Chondrocyte (in vitro differentiated cells): ENCODE data around the gene C19orf47. TPM values are rescaled to one million over a fixed set of nuclear protein-coding genes. Genes with fewer than 3 reads are reported as not detected.

Source experiments
- DNase-seq: peaks from one replicate; pipeline ENCODE4 v3.0.0; 2021; ENCODE audit warnings: mixed read lengths, low spot score
- H3K27ac Mint-ChIP-seq: one replicate; pipeline ENCODE4 v1.8.0; 2021; ENCODE audit warnings: mild to moderate bottlenecking, moderate library complexity, mixed read lengths; ENCODE audit not compliant: unreplicated experiment
- H3K27me3 Mint-ChIP-seq: 2 replicates; pipeline ENCODE4 v1.8.0; 2021; ENCODE audit warnings: low read depth, mixed read lengths
- H3K36me3 Mint-ChIP-seq: 2 replicates; pipeline ENCODE4 v1.8.0; 2021; ENCODE audit warnings: low read depth, mixed read lengths
- H3K4me1 Mint-ChIP-seq: 2 replicates; pipeline ENCODE4 v1.8.0; 2021; ENCODE audit warnings: low read depth, mild to moderate bottlenecking, mixed read lengths
- H3K4me3 Mint-ChIP-seq: one replicate; pipeline ENCODE4 v1.8.0; 2021; ENCODE audit warnings: mild to moderate bottlenecking, moderate library complexity, mixed read lengths; ENCODE audit not compliant: unreplicated experiment
- H3K9me3 Mint-ChIP-seq: 2 replicates; pipeline ENCODE4 v1.8.0; 2021; ENCODE audit warnings: low read depth, mixed read lengths
- total RNA-seq: library from RNA; stranded (reverse); gene quantifications from 3 replicates; pipeline ENCODE4 v1.2.1, GENCODE V29; 2021
- TF ChIP-seq, protein P1 (sequence below): fragments of 200-600 bp; sonication (generic); IDR thresholded peaks from 2 replicates; pipeline ENCODE4 v1.5.0; 2021; ENCODE audit warnings: antibody characterized with exemption, mild to moderate bottlenecking, moderate library complexity

Gene C19orf47
- total RNA-seq, 1 donor from 2014 or later = 21.5 TPM

DNA sequence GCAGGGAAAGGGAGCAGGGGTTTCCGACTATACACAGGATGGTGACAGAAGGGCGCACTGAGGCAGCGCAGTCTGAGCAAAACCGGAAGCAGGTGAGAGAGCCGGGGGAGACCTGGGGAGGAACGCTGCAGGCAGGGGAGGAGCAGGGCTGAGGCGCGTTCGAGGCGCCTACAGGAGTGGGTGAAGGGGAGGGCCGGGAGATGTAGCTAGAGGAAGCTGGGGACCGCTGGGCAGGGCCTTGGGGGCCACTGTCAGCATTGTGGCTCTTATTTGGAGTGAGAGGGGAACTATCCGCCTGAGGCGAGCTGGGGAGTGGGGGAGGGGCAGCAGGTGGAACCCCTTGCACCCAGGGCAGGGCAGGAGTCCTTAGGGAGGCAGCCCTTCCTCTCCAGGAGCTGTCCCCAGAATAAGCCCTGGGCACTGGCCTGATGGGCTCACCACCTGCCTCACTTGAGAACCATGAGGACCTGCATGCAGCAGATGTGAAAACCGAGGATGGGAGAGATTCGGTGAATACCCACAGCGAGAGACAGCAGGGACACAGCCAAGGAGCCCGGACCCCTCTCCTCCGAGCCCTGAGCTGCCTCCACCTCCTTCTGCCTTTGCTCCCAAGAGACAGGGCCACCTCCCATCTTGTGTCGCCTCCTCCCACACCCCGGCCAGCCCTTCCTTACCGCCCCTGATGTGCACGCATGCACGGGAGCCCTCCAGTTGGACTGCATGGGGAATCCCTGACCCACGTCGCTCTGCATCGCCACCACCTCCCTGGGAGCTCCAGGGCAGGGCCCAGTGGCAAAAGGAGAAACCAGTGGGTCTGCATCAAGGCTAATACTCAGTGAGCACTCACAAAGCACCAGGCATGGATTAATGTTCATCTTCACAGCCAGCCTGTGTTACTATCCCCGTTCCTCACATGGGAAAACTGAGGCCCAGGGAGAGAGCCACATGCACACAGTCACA lies 73.3 kb downstream of the C19orf47 start:
- H3K27ac Mint-ChIP-seq = peak overlapping the region; percentile 25
- H3K9me3 Mint-ChIP-seq = no peaks in the 10 kb centered on the region
- no peaks in the 10 kb centered on the region for H3K27me3 Mint-ChIP-seq
- no peak overlapping the region for H3K4me3 Mint-ChIP-seq
- TF ChIP-seq, protein P1, sequence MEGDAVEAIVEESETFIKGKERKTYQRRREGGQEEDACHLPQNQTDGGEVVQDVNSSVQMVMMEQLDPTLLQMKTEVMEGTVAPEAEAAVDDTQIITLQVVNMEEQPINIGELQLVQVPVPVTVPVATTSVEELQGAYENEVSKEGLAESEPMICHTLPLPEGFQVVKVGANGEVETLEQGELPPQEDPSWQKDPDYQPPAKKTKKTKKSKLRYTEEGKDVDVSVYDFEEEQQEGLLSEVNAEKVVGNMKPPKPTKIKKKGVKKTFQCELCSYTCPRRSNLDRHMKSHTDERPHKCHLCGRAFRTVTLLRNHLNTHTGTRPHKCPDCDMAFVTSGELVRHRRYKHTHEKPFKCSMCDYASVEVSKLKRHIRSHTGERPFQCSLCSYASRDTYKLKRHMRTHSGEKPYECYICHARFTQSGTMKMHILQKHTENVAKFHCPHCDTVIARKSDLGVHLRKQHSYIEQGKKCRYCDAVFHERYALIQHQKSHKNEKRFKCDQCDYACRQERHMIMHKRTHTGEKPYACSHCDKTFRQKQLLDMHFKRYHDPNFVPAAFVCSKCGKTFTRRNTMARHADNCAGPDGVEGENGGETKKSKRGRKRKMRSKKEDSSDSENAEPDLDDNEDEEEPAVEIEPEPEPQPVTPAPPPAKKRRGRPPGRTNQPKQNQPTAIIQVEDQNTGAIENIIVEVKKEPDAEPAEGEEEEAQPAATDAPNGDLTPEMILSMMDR = no peak
- DNase-seq = peak; percentile 89
- H3K4me1 Mint-ChIP-seq = peaks cover 29% of the 10 kb centered on the region
- no peaks in the 10 kb centered on the region for H3K36me3 Mint-ChIP-seq

DNA sequence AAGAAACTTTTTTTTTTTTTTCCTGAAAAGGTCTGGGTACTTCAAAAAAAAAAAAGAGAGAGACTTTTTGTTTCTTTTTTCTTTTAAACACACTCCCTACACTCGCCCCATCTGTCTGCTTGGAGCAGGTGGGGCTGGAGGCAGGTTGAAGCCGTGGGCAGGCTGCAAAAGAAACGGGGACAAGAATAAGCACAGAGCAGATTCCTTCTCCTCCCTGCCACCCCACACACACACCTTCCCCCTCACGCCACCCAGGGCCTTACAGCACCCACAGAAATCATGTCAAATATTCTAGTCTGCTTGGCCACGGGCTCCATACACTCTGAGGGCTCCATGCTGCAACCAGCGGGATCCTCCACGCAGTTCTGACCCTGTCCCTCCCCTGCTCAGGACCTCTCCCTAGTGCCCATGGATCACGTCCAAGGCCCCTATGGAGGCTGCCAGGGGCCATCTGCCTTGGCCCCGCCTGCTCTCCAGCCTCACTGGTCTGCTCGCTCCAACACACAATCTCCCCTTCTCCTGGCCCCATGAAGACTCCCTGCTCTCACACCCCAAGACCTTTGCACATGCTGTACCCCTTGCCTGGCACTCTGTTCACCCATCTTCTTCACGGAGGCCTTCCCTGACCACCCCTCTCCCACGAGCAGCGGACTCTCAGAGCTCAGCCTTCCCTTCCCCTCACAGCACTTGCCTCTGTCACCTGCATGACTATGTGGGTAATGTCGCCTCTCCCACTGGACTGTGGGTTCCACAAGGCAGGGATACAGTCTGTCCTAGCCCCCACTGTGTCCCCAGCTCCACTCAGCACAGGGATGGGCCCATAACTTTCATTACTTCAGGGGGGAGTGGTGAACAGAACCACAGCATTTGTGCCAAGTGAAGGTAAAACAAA lies 74.5 kb downstream of the C19orf47 start:
- H3K4me3 Mint-ChIP-seq = no peak overlapping the region
- peak; percentile 39 for DNase-seq
- H3K27me3 Mint-ChIP-seq = no peaks in the 10 kb centered on the region
- H3K36me3 Mint-ChIP-seq = no peaks in the 10 kb centered on the region
- TF ChIP-seq, protein P1 = no peak
- H3K4me1 Mint-ChIP-seq = peaks cover 20% of the 10 kb centered on the region
- peak overlapping the region; percentile 25 for H3K27ac Mint-ChIP-seq
- H3K9me3 Mint-ChIP-seq = no peaks in the 10 kb centered on the region

DNA sequence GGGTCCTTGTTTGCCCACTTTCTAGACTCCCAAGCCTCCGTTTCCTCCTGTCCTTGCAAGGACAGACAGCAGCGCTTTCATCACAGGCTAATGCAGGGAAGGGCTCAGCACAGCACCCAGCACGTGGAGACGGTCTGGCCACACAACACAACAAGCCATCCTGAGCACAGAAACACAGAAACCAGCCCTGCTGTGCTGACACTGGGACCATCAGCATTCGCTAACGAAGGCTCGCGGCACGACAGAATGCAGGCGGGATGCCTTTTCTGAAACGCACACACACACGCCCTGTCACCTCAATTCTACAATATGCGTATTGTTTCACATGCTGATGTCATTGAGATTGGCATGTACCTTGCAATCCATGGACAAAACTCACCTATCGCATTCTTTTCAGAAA lies 75.9 kb downstream of the C19orf47 start:
- TF ChIP-seq, protein P1 = no peak
- H3K4me1 Mint-ChIP-seq = peaks cover 10% of the 10 kb centered on the region
- peak; percentile 39 for DNase-seq
- no peaks in the 10 kb centered on the region for H3K27me3 Mint-ChIP-seq
- H3K4me3 Mint-ChIP-seq = no peak overlapping the region
- no peaks in the 10 kb centered on the region for H3K9me3 Mint-ChIP-seq
- H3K36me3 Mint-ChIP-seq = no peaks in the 10 kb centered on the region
- no peak overlapping the region for H3K27ac Mint-ChIP-seq

DNA sequence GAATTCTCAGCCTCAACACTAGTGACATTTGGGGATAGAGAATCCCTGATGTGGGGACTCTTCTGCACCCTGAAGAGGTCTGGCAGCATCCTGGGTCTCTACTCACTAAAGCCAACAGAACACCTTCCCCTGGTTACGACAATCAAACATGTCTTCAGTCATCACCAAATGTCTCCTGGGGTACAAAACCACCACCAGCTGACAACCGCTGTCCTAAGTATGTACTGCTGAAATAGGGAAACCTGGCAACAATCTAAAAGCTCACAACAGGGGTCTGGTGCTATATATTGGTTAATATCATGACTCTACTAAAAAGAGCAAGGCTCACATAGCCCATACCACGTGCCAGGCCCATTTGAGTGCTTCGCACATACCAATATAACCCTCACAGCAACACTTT lies 76.5 kb downstream of the C19orf47 start:
- H3K4me1 Mint-ChIP-seq = peaks cover 10% of the 10 kb centered on the region
- no peaks in the 10 kb centered on the region for H3K9me3 Mint-ChIP-seq
- TF ChIP-seq, protein P1 = no peak
- H3K27ac Mint-ChIP-seq = no peak overlapping the region
- H3K36me3 Mint-ChIP-seq = no peaks in the 10 kb centered on the region
- H3K4me3 Mint-ChIP-seq = no peak overlapping the region
- H3K27me3 Mint-ChIP-seq = no peaks in the 10 kb centered on the region
- no peak for DNase-seq
